GM08714 (cell line): ENCODE measurements around the gene PTPN14.

ENCODE experiments used
- H3K4me3 ChIP-seq: fragments of 200-500 bp; sonication (Bioruptor generic); 2 replicates; pipeline ENCODE4 v1.5.1; 2014; ENCODE audit warnings: mild to moderate bottlenecking, low read length, inconsistent platforms
- ZNF274 ChIP-seq: IDR thresholded peaks from 2 replicates; pipeline ENCODE4 v1.6.1; 2012; ENCODE audit warnings: mild to moderate bottlenecking, low read depth, low read length

Gene PTPN14

DNA sequence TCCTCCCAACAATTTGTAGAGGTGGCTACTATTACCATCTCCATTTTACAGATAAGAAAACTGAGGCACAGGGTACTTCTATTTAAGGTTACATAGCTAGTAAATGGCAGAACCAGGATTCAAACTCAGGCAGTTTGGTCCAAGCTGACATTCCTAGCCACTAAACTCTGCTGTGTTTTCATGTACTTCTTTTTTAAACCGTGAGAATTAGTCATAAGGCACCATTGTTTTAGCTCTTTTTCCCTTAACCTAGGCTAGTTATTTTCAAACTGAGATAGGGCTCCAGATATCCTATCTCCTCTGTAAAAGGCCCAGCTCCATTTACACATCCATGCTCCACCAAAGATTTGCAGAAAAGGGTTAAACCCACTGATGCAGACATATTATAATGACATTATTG, 92.9 kb downstream of the PTPN14 start:
- no peak overlapping the region for H3K4me3 ChIP-seq
- no peak for TF ChIP-seq ZNF274

GRCh38 chr1:214455971-214456867, 95.2 kb downstream of the PTPN14 start:
- TF ChIP-seq ZNF274, result no peak
- H3K4me3 ChIP-seq, result no peak overlapping the region

GRCh38 chr1:214455479-214455878, 95.9 kb downstream of the PTPN14 start:
- TF ChIP-seq ZNF274, result no peak
- no peak overlapping the region for H3K4me3 ChIP-seq

- TF ChIP-seq ZNF274, result no peak
- no peak overlapping the region for H3K4me3 ChIP-seq
These were observed 96.6 kb downstream of the PTPN14 start for GRCh38 chr1:214454569-214455396.

- TF ChIP-seq ZNF274, result no peak
- no peak overlapping the region for H3K4me3 ChIP-seq
These were observed 98.2 kb downstream of the PTPN14 start for GRCh38 chr1:214453109-214453722.

DNA sequence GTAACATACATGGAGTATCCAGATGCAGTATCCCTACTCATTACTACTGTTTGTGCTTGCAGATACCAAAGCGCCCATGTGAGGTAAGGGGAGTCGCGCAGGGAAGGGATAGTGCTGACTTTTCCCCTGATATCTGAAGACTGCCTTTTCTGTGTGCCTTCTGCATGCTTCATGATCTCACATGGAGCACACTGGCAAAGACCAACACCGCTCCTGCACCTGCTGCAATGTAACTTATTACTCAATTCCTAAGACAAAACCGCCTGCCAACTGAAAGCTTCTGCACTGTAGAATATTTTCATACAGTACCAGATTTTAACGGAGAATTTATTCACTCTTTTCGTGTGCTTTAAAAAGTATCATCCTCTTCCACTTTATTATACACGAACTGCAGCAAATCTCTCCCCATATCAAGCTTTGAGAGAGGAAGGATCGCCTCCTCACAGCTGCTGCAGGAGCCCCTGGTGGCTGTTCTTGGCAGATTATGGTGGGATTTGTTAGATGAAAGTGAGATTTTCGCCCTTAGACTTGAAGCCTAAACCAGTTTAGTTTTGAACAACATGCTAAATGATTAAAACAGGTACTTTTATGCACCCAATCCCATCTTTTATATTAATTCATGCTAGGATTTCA, 99.1 kb downstream of the PTPN14 start:
- TF ChIP-seq ZNF274, result no peak

GRCh38 chr1:214451596-214451995, 99.8 kb downstream of the PTPN14 start:
- TF ChIP-seq ZNF274, result no peak
- H3K4me3 ChIP-seq, result no peak overlapping the region

More for the DNA sequence above, 99.1 kb downstream of the PTPN14 start:
- no peak overlapping the region for H3K4me3 ChIP-seq

DNA sequence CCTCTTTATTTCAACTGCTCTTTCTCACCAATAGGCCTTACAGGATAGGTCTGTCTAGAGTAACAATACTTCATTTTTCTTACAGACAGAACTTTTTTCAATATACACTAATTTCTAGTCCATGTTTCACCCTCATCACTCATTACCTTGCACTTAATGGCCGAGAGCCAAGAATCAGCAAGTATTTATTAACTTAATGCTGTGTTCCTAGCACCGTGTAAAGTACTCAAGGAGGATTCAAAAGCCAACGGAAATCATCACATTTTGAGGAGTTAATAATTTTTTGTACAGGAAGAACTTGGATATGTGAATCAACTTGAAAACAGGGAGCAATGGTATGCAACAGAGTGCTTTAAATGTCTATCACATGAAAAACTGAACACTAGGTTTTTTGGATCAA, 102.0 kb downstream of the PTPN14 start:
- no peak for TF ChIP-seq ZNF274
- no peak overlapping the region for H3K4me3 ChIP-seq

DNA sequence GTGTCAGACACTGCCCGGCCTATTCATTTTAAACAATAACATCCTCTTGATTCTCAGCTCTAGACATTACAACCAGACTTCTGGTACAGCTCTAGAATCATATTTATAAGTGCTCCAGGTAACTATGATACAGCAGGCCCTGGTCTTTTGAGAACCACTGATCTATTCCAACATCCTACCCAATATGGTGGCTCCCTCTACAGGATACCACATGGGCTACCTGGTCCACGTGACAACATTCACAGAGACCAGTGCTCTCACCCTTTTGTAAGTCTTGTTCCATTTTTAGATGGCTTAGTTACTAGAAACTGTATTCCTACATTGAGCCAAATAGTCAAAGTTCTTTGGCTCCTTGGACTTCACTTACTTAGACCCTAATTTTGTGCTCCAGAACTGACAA, 102.9 kb downstream of the PTPN14 start:
- no peak for TF ChIP-seq ZNF274
- no peak overlapping the region for H3K4me3 ChIP-seq

DNA sequence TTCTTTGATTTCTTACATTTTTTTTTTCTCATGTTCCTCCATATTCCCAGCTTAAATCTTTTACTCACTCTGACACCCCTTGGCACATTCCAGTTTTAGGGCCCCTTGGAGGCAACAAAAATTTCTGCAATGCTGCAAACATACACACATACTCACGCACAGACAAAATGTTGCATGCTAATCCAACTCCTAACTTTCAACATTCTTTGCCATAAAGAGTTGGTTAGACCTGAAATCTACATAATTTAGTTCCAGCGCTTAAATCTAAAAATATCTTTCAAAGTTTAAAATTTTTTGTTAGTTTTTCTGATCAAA, 103.9 kb downstream of the PTPN14 start:
- TF ChIP-seq ZNF274, result no peak
- H3K4me3 ChIP-seq, result no peak overlapping the region

GRCh38 chr1:214446772-214447556, 104.4 kb downstream of the PTPN14 start:
- no peak overlapping the region for H3K4me3 ChIP-seq
- no peak for TF ChIP-seq ZNF274

DNA sequence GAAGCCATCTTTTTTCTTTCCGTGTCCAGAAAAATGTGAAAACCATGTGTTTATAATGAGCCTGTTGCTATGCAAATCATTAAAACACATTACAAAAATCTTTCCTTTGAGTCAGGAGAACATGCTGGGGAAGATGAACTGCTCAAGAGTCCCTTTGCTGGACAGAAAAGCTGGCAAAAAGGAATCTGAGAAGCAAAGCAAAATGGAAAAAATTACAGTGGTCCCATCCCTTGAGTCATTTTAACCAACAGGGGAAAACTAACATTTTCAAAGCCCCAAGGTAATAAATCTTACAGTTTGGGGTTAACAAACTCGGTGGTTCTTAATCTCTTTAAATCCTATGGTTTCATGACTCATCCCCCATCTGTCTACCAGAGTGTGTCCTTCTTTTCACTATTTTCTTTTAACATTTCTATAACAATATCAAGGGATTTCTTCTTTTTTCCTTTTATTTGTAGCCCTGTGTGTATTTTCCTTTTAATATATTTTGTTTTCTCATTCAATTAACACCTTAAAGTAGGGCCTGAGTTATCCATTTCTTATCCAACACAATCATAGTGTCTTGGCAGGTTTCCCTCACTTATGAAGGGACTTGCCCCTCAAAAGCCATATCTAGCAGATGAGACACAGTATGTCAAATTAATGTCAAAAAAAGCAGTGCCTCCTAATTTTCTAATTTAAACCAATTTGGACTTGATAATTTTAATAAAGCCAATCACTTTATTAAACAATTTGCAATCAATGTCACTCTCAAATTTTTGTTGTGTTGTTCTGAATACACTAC, 105.4 kb downstream of the PTPN14 start:
- TF ChIP-seq ZNF274, result no peak
- no peak overlapping the region for H3K4me3 ChIP-seq

GRCh38 chr1:214445199-214445598, 106.2 kb downstream of the PTPN14 start:
- no peak for TF ChIP-seq ZNF274
- H3K4me3 ChIP-seq, result no peak overlapping the region
